ENCODE data around the gene ENOX1.
"Not testable (repeated sequence)": the region's sequence is repeated elsewhere in the genome, so short reads cannot be mapped to it uniquely, and the experiment has no call there.

The ENOX1 gene

GRCh38 chr13:43374621-43375020 lies 412.2 kb downstream of the ENOX1 start:
- no peak for DNase-seq

- DNase-seq, result no peak
Observed at GRCh38 chr13:43373400-43373799, 413.4 kb downstream of the ENOX1 start.

GRCh38 chr13:43370842-43371241 lies 415.9 kb downstream of the ENOX1 start:
- DNase-seq, result no peak

- DNase-seq, result no peak
Observed at GRCh38 chr13:43369319-43369718, 417.5 kb downstream of the ENOX1 start.

GRCh38 chr13:43368003-43368402 lies 418.8 kb downstream of the ENOX1 start:
- peak; percentile 4 for DNase-seq

- DNase-seq, result no peak
Observed at GRCh38 chr13:43365039-43365344, 421.8 kb downstream of the ENOX1 start.

GRCh38 chr13:43364210-43365038 lies 422.3 kb downstream of the ENOX1 start:
- no peak for DNase-seq

GRCh38 chr13:43363156-43363953 lies 423.4 kb downstream of the ENOX1 start:
- DNase-seq, result no peak

- no peak for DNase-seq
Observed at GRCh38 chr13:43362556-43362955, 424.2 kb downstream of the ENOX1 start.

GRCh38 chr13:43360892-43361610 lies 425.7 kb downstream of the ENOX1 start:
- no peak for DNase-seq

- no peak for DNase-seq
Observed at GRCh38 chr13:43360171-43360570, 426.6 kb downstream of the ENOX1 start.

- no peak for DNase-seq
Observed at GRCh38 chr13:43359536-43359935, 427.2 kb downstream of the ENOX1 start.

GRCh38 chr13:43357564-43357963 lies 429.2 kb downstream of the ENOX1 start:
- DNase-seq, result no peak

- DNase-seq, result no peak
Observed at GRCh38 chr13:43356567-43356966, 430.2 kb downstream of the ENOX1 start.

GRCh38 chr13:43355774-43356173 lies 431.0 kb downstream of the ENOX1 start:
- DNase-seq, result no peak

- no peak for DNase-seq
Observed at GRCh38 chr13:43354153-43354945, 432.4 kb downstream of the ENOX1 start.

GRCh38 chr13:43353631-43354030 lies 433.1 kb downstream of the ENOX1 start:
- DNase-seq, result no peak

GRCh38 chr13:43351612-43352011 lies 435.2 kb downstream of the ENOX1 start:
- not testable (repeated sequence) for DNase-seq

- DNase-seq, result no peak
Observed at GRCh38 chr13:43348397-43348796, 438.4 kb downstream of the ENOX1 start.

GRCh38 chr13:43347877-43348276 lies 438.9 kb downstream of the ENOX1 start:
- DNase-seq, result no peak

GRCh38 chr13:43346427-43346826 lies 440.3 kb downstream of the ENOX1 start:
- no peak for DNase-seq

GRCh38 chr13:43343645-43344044 lies 443.1 kb downstream of the ENOX1 start:
- DNase-seq, result no peak
